ENCODE data around the gene SMAD6.

The SMAD6 gene

GRCh38 chr15:66746231-66746605 is 44.2 kb downstream of the SMAD6 start:
- Histone ChIP-seq H3K27ac (ENCODE audit: low read depth in 2 of 2, low read length in 2 of 2) (no peak overlapping the region), H3K4me1 (ENCODE audit: control insufficient read depth in 2 of 2, insufficient read depth in 2 of 2, low read length in 2 of 2) (peaks cover 2 to 6% of the 10 kb centered on the region in 2 donors), H3K4me3 (ENCODE audit: low read length in 2 of 2) (no peak overlapping the region), H3K9ac (ENCODE audit: low read depth in 1 of 2, low read length in 2 of 2) (no peak overlapping the region), H3K36me3 (ENCODE audit: control insufficient read depth in 2 of 2, insufficient read depth in 2 of 2, low read length in 2 of 2) (no peaks in the 10 kb centered on the region), H3K27me3 (ENCODE audit: control insufficient read depth in 2 of 2, insufficient read depth in 2 of 2, low read length in 2 of 2) (no peaks in the 10 kb centered on the region), H3K9me3 (ENCODE audit: control insufficient read depth in 2 of 2, low read length in 2 of 2) (no peaks in the 10 kb centered on the region)

- peaks cover 4 to 5% of the 10 kb centered on the region in 2 donors for H3K4me1 ChIP-seq (ENCODE audit: control insufficient read depth in 2 of 2, insufficient read depth in 2 of 2, low read length in 2 of 2)
Measured at GRCh38 chr15:66747223-66747622, 45.2 kb downstream of the SMAD6 start.

GRCh38 chr15:66747886-66748707 is 46.1 kb downstream of the SMAD6 start:
- Histone ChIP-seq H3K9me3 (ENCODE audit: control insufficient read depth in 2 of 2, low read length in 2 of 2) (no peaks in the 10 kb centered on the region), H3K9ac (ENCODE audit: low read depth in 1 of 2, low read length in 2 of 2) (no peak overlapping the region), H3K36me3 (ENCODE audit: control insufficient read depth in 2 of 2, insufficient read depth in 2 of 2, low read length in 2 of 2) (no peaks in the 10 kb centered on the region), H3K4me3 (ENCODE audit: low read length in 2 of 2) (no peak overlapping the region), H3K27ac (ENCODE audit: low read depth in 2 of 2, low read length in 2 of 2) (no peak overlapping the region), H3K27me3 (ENCODE audit: control insufficient read depth in 2 of 2, insufficient read depth in 2 of 2, low read length in 2 of 2) (no peaks in the 10 kb centered on the region), H3K4me1 (ENCODE audit: control insufficient read depth in 2 of 2, insufficient read depth in 2 of 2, low read length in 2 of 2) (peaks cover 4 to 5% of the 10 kb centered on the region in 2 donors)

More at GRCh38 chr15:66747223-66747622, 45.2 kb downstream of the SMAD6 start:
- no peaks in the 10 kb centered on the region for H3K27me3 ChIP-seq (ENCODE audit: control insufficient read depth in 2 of 2, insufficient read depth in 2 of 2, low read length in 2 of 2)
- no peak overlapping the region for H3K4me3 ChIP-seq (ENCODE audit: low read length in 2 of 2)
- H3K27ac ChIP-seq (ENCODE audit: low read depth in 2 of 2, low read length in 2 of 2), result no peak overlapping the region
- H3K36me3 ChIP-seq (ENCODE audit: control insufficient read depth in 2 of 2, insufficient read depth in 2 of 2, low read length in 2 of 2), result no peaks in the 10 kb centered on the region
- H3K9ac ChIP-seq (ENCODE audit: low read depth in 1 of 2, low read length in 2 of 2), result no peak overlapping the region
- H3K9me3 ChIP-seq (ENCODE audit: control insufficient read depth in 2 of 2, low read length in 2 of 2), result no peaks in the 10 kb centered on the region

DNA sequence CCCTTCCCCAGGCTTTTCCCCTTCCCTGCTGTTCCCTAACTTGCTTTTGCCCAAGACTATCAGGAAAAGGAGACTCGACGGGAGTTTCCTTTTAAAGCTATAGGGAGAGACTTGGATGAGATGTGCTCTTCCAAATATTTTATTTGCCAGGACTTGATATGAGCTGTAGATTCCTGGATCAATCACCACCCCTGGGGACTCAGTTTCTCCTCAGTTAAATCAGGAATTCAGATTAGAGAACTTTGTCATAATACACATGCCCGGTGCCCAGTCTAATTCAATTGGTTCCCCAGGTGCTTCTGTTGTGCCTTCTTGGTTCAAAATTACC is 46.6 kb downstream of the SMAD6 start:
- Histone ChIP-seq H3K4me1 (ENCODE audit: control insufficient read depth in 2 of 2, insufficient read depth in 2 of 2, low read length in 2 of 2) (peaks cover 4 to 5% of the 10 kb centered on the region in 2 donors), H3K27ac (ENCODE audit: low read depth in 2 of 2, low read length in 2 of 2) (no peak overlapping the region)

GRCh38 chr15:66749841-66750575 is 48.0 kb downstream of the SMAD6 start:
- H3K36me3 ChIP-seq (ENCODE audit: control insufficient read depth in 2 of 2, insufficient read depth in 2 of 2, low read length in 2 of 2), result no peaks in the 10 kb centered on the region
- peaks cover 4 to 5% of the 10 kb centered on the region in 2 donors for H3K4me1 ChIP-seq (ENCODE audit: control insufficient read depth in 2 of 2, insufficient read depth in 2 of 2, low read length in 2 of 2)
- H3K4me3 ChIP-seq (ENCODE audit: low read length in 2 of 2), result no peak overlapping the region
- no peaks in the 10 kb centered on the region for H3K27me3 ChIP-seq (ENCODE audit: control insufficient read depth in 2 of 2, insufficient read depth in 2 of 2, low read length in 2 of 2)
- peaks cover 0 to under 1% of the 10 kb centered on the region in 2 donors for H3K9me3 ChIP-seq (ENCODE audit: control insufficient read depth in 2 of 2, low read length in 2 of 2)
- H3K9ac ChIP-seq (ENCODE audit: low read depth in 1 of 2, low read length in 2 of 2), result no peak overlapping the region
- H3K27ac ChIP-seq (ENCODE audit: low read depth in 2 of 2, low read length in 2 of 2), result no peak overlapping the region

More for the DNA sequence above, 46.6 kb downstream of the SMAD6 start:
- no peaks in the 10 kb centered on the region for H3K27me3 ChIP-seq (ENCODE audit: control insufficient read depth in 2 of 2, insufficient read depth in 2 of 2, low read length in 2 of 2)
- H3K4me3 ChIP-seq (ENCODE audit: low read length in 2 of 2), result no peak overlapping the region
- no peaks in the 10 kb centered on the region for H3K9me3 ChIP-seq (ENCODE audit: control insufficient read depth in 2 of 2, low read length in 2 of 2)
- no peaks in the 10 kb centered on the region for H3K36me3 ChIP-seq (ENCODE audit: control insufficient read depth in 2 of 2, insufficient read depth in 2 of 2, low read length in 2 of 2)
- no peak overlapping the region for H3K9ac ChIP-seq (ENCODE audit: low read depth in 1 of 2, low read length in 2 of 2)

DNA sequence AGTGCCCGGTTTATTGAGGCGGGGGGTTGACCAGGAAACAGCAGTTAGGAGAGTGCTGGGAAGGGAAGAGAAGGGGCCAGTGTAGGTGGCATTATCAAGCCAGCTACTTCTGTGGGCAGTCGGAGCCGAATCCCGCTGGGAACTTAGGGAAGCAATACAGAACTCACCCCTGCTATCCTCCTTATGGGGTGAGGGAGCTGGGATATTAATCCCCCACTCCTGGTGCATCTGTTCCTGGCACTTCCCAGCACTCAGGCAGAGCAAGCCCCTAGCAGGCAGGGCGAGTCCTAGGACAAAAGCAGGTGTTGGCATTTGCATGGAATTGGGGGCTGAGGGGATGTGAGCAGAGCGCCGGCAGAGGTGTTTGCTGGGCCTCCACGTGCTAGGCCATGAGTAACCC is 48.6 kb downstream of the SMAD6 start:
- H3K9ac ChIP-seq (ENCODE audit: low read depth in 1 of 2, low read length in 2 of 2), result no peak overlapping the region
- H3K36me3 ChIP-seq (ENCODE audit: control insufficient read depth in 2 of 2, insufficient read depth in 2 of 2, low read length in 2 of 2), result no peaks in the 10 kb centered on the region
- H3K4me3 ChIP-seq (ENCODE audit: low read length in 2 of 2), result no peak overlapping the region
- H3K27me3 ChIP-seq (ENCODE audit: control insufficient read depth in 2 of 2, insufficient read depth in 2 of 2, low read length in 2 of 2), result no peaks in the 10 kb centered on the region
- H3K9me3 ChIP-seq (ENCODE audit: control insufficient read depth in 2 of 2, low read length in 2 of 2), result peaks cover 0 to 4% of the 10 kb centered on the region in 2 donors
- peaks cover 4 to 5% of the 10 kb centered on the region in 2 donors for H3K4me1 ChIP-seq (ENCODE audit: control insufficient read depth in 2 of 2, insufficient read depth in 2 of 2, low read length in 2 of 2)
- no peak overlapping the region for H3K27ac ChIP-seq (ENCODE audit: low read depth in 2 of 2, low read length in 2 of 2)

DNA sequence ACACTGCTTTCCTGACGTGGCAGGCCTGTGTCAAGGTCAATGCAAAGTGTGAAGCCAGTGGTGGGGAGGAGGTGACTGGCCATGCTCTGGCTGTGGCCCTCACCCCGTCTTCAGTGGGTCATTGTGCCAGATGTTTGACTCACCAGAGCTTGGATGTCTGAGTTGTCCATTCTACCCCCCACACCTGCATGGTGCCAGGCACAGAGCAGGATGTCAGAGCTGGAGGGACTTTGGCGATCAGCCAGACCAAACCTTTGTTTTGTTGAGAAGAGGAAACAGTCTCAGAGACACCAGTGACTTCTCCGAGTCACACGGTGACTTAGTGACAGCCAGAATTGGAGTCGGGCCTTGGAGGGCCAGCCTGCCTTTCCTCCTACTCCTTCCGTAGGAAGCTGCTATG is 49.5 kb downstream of the SMAD6 start:
- Histone ChIP-seq H3K4me1 (ENCODE audit: control insufficient read depth in 2 of 2, insufficient read depth in 2 of 2, low read length in 2 of 2) (peaks cover 3 to 4% of the 10 kb centered on the region in 2 donors), H3K27me3 (ENCODE audit: control insufficient read depth in 2 of 2, insufficient read depth in 2 of 2, low read length in 2 of 2) (no peaks in the 10 kb centered on the region), H3K4me3 (ENCODE audit: low read length in 2 of 2) (no peak overlapping the region), H3K9me3 (ENCODE audit: control insufficient read depth in 2 of 2, low read length in 2 of 2) (peaks cover 0 to 4% of the 10 kb centered on the region in 2 donors), H3K9ac (ENCODE audit: low read depth in 1 of 2, low read length in 2 of 2) (no peak overlapping the region), H3K27ac (ENCODE audit: low read depth in 2 of 2, low read length in 2 of 2) (no peak overlapping the region), H3K36me3 (ENCODE audit: control insufficient read depth in 2 of 2, insufficient read depth in 2 of 2, low read length in 2 of 2) (no peaks in the 10 kb centered on the region)

DNA sequence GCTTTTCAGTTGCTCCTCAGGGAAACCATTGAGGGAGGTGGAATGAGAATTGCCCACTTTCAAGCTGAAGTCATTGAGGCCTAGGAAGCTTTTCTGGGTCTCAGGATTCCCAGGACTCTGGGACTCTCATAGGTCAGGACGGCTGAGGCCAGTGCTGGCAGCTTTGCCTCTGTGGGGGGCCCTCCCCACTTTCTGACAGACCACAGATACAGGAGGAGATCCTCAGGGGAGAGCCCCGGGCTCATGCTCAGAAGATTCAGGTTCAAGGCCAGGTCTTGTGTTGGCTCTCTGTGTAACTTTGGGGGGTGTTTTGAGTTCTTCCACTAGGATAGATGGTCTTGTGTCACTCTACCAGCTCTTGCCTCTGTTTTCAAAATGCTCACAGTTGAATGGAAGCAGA is 50.0 kb downstream of the SMAD6 start:
- no peak overlapping the region for H3K4me3 ChIP-seq (ENCODE audit: low read length in 2 of 2)
- H3K9ac ChIP-seq (ENCODE audit: low read depth in 1 of 2, low read length in 2 of 2), result no peak overlapping the region
- no peak overlapping the region for H3K27ac ChIP-seq (ENCODE audit: low read depth in 2 of 2, low read length in 2 of 2)
- H3K27me3 ChIP-seq (ENCODE audit: control insufficient read depth in 2 of 2, insufficient read depth in 2 of 2, low read length in 2 of 2), result no peaks in the 10 kb centered on the region
- H3K4me1 ChIP-seq (ENCODE audit: control insufficient read depth in 2 of 2, insufficient read depth in 2 of 2, low read length in 2 of 2), result peaks cover 3 to 4% of the 10 kb centered on the region in 2 donors
- peaks cover 0 to 4% of the 10 kb centered on the region in 2 donors for H3K9me3 ChIP-seq (ENCODE audit: control insufficient read depth in 2 of 2, low read length in 2 of 2)
- no peaks in the 10 kb centered on the region for H3K36me3 ChIP-seq (ENCODE audit: control insufficient read depth in 2 of 2, insufficient read depth in 2 of 2, low read length in 2 of 2)

DNA sequence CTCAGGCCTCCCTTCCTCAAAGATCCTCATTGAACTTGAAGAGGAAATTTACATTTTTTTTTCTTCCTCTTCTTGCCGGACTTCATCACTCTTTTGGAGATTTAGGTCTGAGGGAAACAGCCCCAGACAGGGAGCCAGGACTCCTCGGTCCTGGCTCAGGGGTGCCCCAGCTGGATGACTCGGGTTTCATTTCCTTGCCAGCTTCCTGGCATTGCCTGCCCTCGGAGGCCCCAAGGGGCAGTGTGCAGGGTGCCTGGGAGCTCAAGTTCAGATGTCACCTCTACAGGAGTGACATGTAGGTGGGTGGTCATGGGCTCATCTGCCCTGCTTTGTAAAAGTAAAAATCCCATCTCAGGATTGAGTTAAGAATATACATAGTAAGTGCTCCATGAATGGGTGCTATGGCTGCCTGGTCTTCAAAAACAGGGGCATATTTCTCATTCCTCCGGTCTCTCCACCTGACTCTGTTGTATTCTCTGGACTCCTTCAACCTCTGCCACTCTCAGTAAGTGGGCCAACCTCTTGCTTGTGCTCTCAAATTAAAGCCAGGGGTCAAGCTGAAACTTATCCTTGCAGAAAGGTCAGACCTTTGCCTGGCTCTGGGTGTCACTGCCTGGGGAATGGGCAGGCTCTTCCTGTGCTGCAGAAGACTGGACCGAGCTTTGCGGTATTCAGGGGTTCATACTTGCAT is 51.8 kb downstream of the SMAD6 start:
- Histone ChIP-seq H3K4me3 (ENCODE audit: low read length in 2 of 2) (no peak overlapping the region), H3K4me1 (ENCODE audit: control insufficient read depth in 2 of 2, insufficient read depth in 2 of 2, low read length in 2 of 2) (peaks cover 0 to 3% of the 10 kb centered on the region in 2 donors), H3K9ac (ENCODE audit: low read depth in 1 of 2, low read length in 2 of 2) (no peak overlapping the region), H3K27ac (ENCODE audit: low read depth in 2 of 2, low read length in 2 of 2) (no peak overlapping the region), H3K27me3 (ENCODE audit: control insufficient read depth in 2 of 2, insufficient read depth in 2 of 2, low read length in 2 of 2) (no peaks in the 10 kb centered on the region), H3K36me3 (ENCODE audit: control insufficient read depth in 2 of 2, insufficient read depth in 2 of 2, low read length in 2 of 2) (no peaks in the 10 kb centered on the region), H3K9me3 (ENCODE audit: control insufficient read depth in 2 of 2, low read length in 2 of 2) (peaks cover 0 to 4% of the 10 kb centered on the region in 2 donors)

GRCh38 chr15:66754789-66755188 is 52.8 kb downstream of the SMAD6 start:
- peaks cover 0 to 4% of the 10 kb centered on the region in 2 donors for H3K9me3 ChIP-seq (ENCODE audit: control insufficient read depth in 2 of 2, low read length in 2 of 2)
- peaks cover 0 to 3% of the 10 kb centered on the region in 2 donors for H3K4me1 ChIP-seq (ENCODE audit: control insufficient read depth in 2 of 2, insufficient read depth in 2 of 2, low read length in 2 of 2)
- no peak overlapping the region for H3K9ac ChIP-seq (ENCODE audit: low read depth in 1 of 2, low read length in 2 of 2)
- no peak overlapping the region for H3K4me3 ChIP-seq (ENCODE audit: low read length in 2 of 2)
- H3K27me3 ChIP-seq (ENCODE audit: control insufficient read depth in 2 of 2, insufficient read depth in 2 of 2, low read length in 2 of 2), result no peaks in the 10 kb centered on the region
- no peaks in the 10 kb centered on the region for H3K36me3 ChIP-seq (ENCODE audit: control insufficient read depth in 2 of 2, insufficient read depth in 2 of 2, low read length in 2 of 2)
- no peak overlapping the region for H3K27ac ChIP-seq (ENCODE audit: low read depth in 2 of 2, low read length in 2 of 2)
